Mammary epithelial cell (primary cell): ENCODE data around the gene KLHL29.

Source experiments
- EZH2 ChIP-seq: IDR thresholded peaks from 2 replicates; pipeline ENCODE4 v1.6.1; 2012; ENCODE audit warnings: low read length, inconsistent platforms, borderline replicate concordance
- TF ChIP-seq, protein P1 (sequence below), 2 donors: IDR thresholded peaks in 1 of 2; conservative IDR thresholded peaks in 1 of 2; 2 replicates each; pipeline ENCODE4 v1.5.1; 2011 to 2012; ENCODE audit warnings: inconsistent platforms in 2 of 2, low read length in 2 of 2, mild to moderate bottlenecking in 2 of 2, control low read depth in 1 of 2, low read depth in 1 of 2; ENCODE audit not compliant: insufficient read depth in 1 of 2; ENCODE audit errors: extremely low read depth in 1 of 2

DNA sequence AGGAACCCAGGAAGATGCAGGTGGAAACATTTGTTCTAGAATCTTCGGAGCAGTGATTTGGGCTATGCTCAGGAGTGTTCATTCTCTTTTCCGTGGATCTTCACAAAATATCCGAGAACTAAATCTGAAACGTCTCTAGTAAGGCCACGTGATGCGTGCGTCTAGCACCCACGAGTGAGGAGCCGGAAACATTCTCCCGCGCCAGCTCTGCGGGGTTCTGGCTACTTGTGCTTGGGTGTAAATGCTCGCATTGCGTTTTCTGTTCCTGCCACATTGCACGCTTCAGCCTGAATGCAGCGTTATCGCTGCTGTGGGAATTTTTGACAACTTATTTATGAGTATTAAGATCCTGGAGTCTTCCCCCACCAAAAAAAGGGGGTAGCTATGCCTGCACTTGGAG is 71.4 kb downstream of the KLHL29 start:
- TF ChIP-seq, protein P1, sequence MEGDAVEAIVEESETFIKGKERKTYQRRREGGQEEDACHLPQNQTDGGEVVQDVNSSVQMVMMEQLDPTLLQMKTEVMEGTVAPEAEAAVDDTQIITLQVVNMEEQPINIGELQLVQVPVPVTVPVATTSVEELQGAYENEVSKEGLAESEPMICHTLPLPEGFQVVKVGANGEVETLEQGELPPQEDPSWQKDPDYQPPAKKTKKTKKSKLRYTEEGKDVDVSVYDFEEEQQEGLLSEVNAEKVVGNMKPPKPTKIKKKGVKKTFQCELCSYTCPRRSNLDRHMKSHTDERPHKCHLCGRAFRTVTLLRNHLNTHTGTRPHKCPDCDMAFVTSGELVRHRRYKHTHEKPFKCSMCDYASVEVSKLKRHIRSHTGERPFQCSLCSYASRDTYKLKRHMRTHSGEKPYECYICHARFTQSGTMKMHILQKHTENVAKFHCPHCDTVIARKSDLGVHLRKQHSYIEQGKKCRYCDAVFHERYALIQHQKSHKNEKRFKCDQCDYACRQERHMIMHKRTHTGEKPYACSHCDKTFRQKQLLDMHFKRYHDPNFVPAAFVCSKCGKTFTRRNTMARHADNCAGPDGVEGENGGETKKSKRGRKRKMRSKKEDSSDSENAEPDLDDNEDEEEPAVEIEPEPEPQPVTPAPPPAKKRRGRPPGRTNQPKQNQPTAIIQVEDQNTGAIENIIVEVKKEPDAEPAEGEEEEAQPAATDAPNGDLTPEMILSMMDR (conservative IDR thresholded peaks at IDR 0.05 in 1 of 2, IDR thresholded peaks at IDR 0.05 in 1 of 2; ENCODE audit: extremely low read depth in 1 of 2, insufficient read depth in 1 of 2, low read depth in 1 of 2, low read length in 2 of 2), result no peak
- TF ChIP-seq EZH2, result no peak
